ENCODE measurements around the gene RPS27. TPM values are rescaled to one million over a fixed set of nuclear protein-coding genes. Genes with fewer than 3 reads are reported as not detected.

RPS27 gene
- total RNA-seq, 2 experiments from 2014 or later = 2,833 to 5,738 TPM

DNA sequence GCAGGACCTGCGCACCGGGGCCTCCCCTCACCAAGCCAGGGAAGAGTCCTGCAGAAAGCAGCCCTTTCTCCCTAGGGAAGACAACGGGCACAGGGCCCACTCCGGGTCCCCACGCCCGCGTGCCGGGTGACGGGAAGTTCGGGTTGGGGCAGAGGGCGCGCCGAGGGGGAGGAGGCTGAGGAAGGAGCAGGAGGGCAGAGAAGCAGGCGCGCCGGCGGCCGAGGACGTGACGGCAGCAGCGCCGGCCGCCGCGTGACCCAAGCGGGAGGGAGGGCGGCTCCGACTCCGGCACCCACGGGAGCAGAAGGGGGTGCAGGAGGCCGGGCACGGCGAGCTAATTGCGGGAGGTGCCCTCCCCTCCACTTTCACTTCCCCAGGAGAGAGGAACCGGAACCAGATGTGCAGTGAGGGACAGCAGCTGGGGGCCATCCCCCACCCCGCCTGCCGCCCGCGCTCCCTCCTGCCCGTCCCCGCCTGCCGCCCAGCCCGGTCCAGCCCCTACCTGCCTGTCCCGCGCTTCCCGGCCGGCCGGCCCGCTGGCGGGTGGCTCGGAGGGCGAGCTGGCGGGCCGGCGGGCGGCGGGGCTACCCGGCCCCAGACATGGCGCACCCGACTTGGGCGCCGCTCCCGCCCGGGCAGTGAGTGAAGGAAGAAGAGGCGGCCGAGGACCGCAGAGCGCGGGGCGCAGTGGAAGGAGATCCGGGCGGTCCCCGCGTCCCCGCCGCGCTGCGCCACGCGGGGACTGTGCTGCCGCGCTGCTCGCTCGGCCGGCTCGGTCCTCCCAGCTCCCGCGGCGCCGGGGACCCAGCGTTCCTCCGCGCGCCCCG is 44.6 kb upstream of the RPS27 start:
- H3K27ac ChIP-seq (ENCODE audit: low read depth, low read length, poor library complexity, severe bottlenecking) = peak overlapping the region; percentile 92
- no peaks in the 10 kb centered on the region for H4K20me1 ChIP-seq (ENCODE audit: insufficient read depth, low read length)
- DNase-seq (ENCODE audit: low spot score) = peak; percentile 96
- peaks cover 35% of the 10 kb centered on the region for H3K4me1 ChIP-seq (ENCODE audit: insufficient read depth, low read length, poor library complexity, severe bottlenecking)
- no TSS peak for BruUV-seq (replicated peaks)
- ChIA-PET POLR2A (interaction anchor here (0.5 to 4.2 kb wide), 7 partner anchors 10 to 139 kb away, joined by 3 to 32 read pairs (median 9); partner anchors contain the start of genes CREB3L4, GATAD2B and SLC39A1), CTCF (ENCODE audit: unreplicated experiment) (interaction anchor here (1.3 kb wide), 1 partner anchor 21 kb away, joined by 6 read pairs; the partner anchor contains the start of gene CREB3L4)
- no peaks in the 10 kb centered on the region for H3K9me2 ChIP-seq (ENCODE audit: insufficient read depth, low read length)
- peak overlapping the region; percentile 96 for H3K4me2 ChIP-seq (ENCODE audit: low read length)
- H3K9me3 ChIP-seq (ENCODE audit: low read length) = no peaks in the 10 kb centered on the region
- TF ChIP-seq EZH2phosphoT487 (IDR thresholded peaks at IDR 0.05; ENCODE audit: borderline replicate concordance, low read depth, low read length) = no peak
- TF ChIP-seq, protein P1, sequence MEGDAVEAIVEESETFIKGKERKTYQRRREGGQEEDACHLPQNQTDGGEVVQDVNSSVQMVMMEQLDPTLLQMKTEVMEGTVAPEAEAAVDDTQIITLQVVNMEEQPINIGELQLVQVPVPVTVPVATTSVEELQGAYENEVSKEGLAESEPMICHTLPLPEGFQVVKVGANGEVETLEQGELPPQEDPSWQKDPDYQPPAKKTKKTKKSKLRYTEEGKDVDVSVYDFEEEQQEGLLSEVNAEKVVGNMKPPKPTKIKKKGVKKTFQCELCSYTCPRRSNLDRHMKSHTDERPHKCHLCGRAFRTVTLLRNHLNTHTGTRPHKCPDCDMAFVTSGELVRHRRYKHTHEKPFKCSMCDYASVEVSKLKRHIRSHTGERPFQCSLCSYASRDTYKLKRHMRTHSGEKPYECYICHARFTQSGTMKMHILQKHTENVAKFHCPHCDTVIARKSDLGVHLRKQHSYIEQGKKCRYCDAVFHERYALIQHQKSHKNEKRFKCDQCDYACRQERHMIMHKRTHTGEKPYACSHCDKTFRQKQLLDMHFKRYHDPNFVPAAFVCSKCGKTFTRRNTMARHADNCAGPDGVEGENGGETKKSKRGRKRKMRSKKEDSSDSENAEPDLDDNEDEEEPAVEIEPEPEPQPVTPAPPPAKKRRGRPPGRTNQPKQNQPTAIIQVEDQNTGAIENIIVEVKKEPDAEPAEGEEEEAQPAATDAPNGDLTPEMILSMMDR (conservative IDR thresholded peaks at IDR 0.05; ENCODE audit: low read length) = no peak
- H2AFZ ChIP-seq (ENCODE audit: low read length) = peak overlapping the region; percentile 27; the same call in 1 of the 2 replicates
- peak overlapping the region; percentile 86 for H3K4me3 ChIP-seq (ENCODE audit: low read depth, low read length, poor library complexity, severe bottlenecking)
- H3K36me3 ChIP-seq (ENCODE audit: insufficient read depth, low read length) = peaks cover 74% of the 10 kb centered on the region
- intact Hi-C loops (cut with micrococcal nuclease; ENCODE audit: unreplicated experiment) = loop anchor here (1.0 to 2.0 kb wide), 5 partner anchors 12 to 149 kb away; partner anchors contain the start of genes CRTC2 and RAB13
- peaks cover 20% of the 10 kb centered on the region for H3K79me2 ChIP-seq (ENCODE audit: insufficient read depth, low read depth, low read length)

DNA sequence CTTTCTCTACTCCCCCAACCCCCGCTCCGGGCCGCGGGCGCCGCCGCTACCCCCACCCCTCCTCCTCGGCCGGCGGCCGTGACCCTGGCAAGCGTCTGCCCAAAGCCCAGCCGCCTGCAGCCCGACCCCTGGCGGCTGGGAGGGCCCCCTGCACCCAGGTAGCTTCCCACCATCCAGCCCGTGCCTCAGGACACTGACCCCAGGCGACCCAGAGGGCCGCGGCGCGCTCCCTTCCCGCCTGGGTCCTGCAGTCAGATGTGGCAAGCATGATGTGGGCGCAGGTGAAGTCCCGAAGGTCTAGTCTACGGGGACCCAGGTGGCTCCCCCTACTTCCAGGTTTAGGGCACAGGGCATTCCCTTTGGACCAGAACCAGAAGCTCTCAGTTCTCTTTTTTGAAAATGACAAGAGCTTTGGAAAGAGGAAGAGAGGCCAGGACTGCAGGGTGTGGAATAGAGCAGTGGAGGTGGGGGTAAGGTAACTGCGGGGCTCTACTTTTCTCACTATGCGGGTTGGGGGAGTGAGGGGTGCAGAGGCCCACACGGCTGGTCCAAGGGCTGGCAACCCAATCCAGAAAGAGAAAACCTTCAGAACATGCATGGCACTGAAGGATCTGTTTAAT is 43.8 kb upstream of the RPS27 start, which contains the start of gene DENND4B:
DENND4B (minus strand) TSS at position 97 of the 620 bp plus-strand sequence. CDS start 2,344 bp downstream, outside the sequence.
- H3K4me1 ChIP-seq (ENCODE audit: insufficient read depth, low read length, poor library complexity, severe bottlenecking) = peaks cover 35% of the 10 kb centered on the region
- peak within 1 kb of the TSS; percentile 27; the same call in 1 of the 2 replicates for H2AFZ ChIP-seq (ENCODE audit: low read length)
- peak; percentile 90 for DNase-seq (ENCODE audit: low spot score)
- peak within 1 kb of the TSS; percentile 92 for H3K27ac ChIP-seq (ENCODE audit: low read depth, low read length, poor library complexity, severe bottlenecking)
- intact Hi-C loops (cut with micrococcal nuclease; ENCODE audit: unreplicated experiment) = loop anchor here (1.0 to 2.0 kb wide), 4 partner anchors 12 to 149 kb away; partner anchors contain the start of genes CRTC2 and RAB13
- no peaks in the 10 kb centered on the region for H4K20me1 ChIP-seq (ENCODE audit: insufficient read depth, low read length)
- H3K4me2 ChIP-seq (ENCODE audit: low read length) = peak within 1 kb of the TSS; percentile 96
- peaks cover 74% of the 10 kb centered on the region for H3K36me3 ChIP-seq (ENCODE audit: insufficient read depth, low read length)
- H3K9me2 ChIP-seq (ENCODE audit: insufficient read depth, low read length) = no peaks in the 10 kb centered on the region
- H3K4me3 ChIP-seq (ENCODE audit: low read depth, low read length, poor library complexity, severe bottlenecking) = peak within 1 kb of the TSS; percentile 86
- CTCF ChIA-PET (ENCODE audit: unreplicated experiment) = interaction anchor here (1.3 kb wide), 1 partner anchor 20 kb away, joined by 6 read pairs; the partner anchor contains the start of gene CREB3L4
- H3K79me2 ChIP-seq (ENCODE audit: insufficient read depth, low read depth, low read length) = peaks cover 20% of the 10 kb centered on the region
- POLR2A ChIA-PET = interaction anchor here (0.8 to 4.2 kb wide), 6 partner anchors 10 to 43 kb away, joined by 3 to 32 read pairs (median 8); partner anchors contain the start of genes CREB3L4 and GATAD2B
- TSS peak; percentile 76 for BruUV-seq (replicated peaks)
- TF ChIP-seq, protein P1 (conservative IDR thresholded peaks at IDR 0.05; ENCODE audit: low read length) = peak; percentile 87
- no peak for TF ChIP-seq EZH2phosphoT487 (IDR thresholded peaks at IDR 0.05; ENCODE audit: borderline replicate concordance, low read depth, low read length)
- no peaks in the 10 kb centered on the region for H3K9me3 ChIP-seq (ENCODE audit: low read length)

Measured in OCI-LY7 (cell line).